ENCODE measurements around the gene HGS.

DNA sequence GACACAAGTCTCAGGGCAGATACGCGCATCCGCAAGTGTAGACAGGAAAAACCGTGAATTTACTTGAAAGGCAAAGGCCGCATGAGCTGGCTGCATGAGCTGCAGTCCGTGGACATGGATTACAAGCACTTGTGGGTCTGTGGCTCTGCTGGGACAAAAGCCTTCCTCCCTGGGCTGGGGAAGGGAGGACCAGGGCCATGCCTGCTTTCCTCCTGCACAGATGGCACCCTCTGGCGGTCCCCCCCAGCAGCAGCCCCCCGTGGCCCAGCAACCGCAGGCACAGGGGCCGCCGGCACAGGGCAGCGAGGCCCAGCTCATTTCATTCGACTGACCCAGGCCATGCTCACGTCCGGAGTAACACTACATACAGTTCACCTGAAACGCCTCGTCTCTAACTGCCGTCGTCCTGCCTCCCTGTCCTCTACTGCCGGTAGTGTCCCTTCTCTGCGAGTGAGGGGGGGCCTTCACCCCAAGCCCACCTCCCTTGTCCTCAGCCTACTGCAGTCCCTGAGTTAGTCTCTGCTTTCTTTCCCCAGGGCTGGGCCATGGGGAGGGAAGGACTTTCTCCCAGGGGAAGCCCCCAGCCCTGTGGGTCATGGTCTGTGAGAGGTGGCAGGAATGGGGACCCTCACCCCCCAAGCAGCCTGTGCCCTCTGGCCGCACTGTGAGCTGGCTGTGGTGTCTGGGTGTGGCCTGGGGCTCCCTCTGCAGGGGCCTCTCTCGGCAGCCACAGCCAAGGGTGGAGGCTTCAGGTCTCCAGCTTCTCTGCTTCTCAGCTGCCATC is 17.7 kb downstream of the HGS start:
- TF ChIP-seq CTCF (IDR thresholded peaks at IDR 0.05) (no peak), EZH2phosphoT487 (IDR thresholded peaks at IDR 0.05) (no peak)

Data from neural progenitor cell (in vitro differentiated cells).